K562 treated with DMSO at 1 percent for 4 hours (cell line): ENCODE data around the gene GPR62. TPM values are rescaled to one million over a fixed set of nuclear protein-coding genes. Genes with fewer than 3 reads are reported as not detected.

Experiments
- total RNA-seq: library from RNA; unstranded; fragments of 300-600 nt; gene quantifications from 2 replicates; pipeline ENCODE4 v1.2.3, GENCODE V29; 2022; ENCODE audit not compliant: insufficient read depth

GPR62 gene, protein sequence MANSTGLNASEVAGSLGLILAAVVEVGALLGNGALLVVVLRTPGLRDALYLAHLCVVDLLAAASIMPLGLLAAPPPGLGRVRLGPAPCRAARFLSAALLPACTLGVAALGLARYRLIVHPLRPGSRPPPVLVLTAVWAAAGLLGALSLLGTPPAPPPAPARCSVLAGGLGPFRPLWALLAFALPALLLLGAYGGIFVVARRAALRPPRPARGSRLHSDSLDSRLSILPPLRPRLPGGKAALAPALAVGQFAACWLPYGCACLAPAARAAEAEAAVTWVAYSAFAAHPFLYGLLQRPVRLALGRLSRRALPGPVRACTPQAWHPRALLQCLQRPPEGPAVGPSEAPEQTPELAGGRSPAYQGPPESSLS
- total RNA-seq: 0.38 TPM in 1 of 2 replicates, not detected in the other

DNA sequence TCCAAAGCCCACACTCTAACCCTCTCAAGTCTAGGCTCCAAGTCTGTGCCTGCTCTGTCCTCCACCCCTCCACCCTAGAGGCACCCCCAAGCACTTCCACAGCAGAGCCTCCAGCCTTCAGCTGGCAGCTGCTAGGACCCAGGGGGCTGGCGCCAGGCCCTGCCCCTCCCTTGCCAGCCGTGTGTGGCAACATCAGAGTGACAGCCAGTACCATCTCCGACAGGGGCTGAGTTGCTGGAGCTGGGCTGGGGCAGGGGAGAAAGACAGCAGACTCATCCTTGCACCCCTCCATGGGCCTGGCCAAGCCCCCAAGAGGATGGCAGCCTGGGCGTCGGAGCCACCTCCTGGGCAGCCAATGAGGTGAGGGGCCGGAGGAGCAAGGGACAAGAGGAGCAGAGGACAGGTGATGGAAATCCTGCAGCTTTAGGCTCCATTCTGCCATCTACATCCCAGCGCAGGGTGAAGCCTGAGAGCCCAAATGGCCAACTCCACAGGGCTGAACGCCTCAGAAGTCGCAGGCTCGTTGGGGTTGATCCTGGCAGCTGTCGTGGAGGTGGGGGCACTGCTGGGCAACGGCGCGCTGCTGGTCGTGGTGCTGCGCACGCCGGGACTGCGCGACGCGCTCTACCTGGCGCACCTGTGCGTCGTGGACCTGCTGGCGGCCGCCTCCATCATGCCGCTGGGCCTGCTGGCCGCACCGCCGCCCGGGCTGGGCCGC lies at the start of gene GPR62:
GPR62 (plus strand) TSS at position 207 of the 718 bp plus-strand sequence; CDS start at position 479, 272 bp downstream.

DNA sequence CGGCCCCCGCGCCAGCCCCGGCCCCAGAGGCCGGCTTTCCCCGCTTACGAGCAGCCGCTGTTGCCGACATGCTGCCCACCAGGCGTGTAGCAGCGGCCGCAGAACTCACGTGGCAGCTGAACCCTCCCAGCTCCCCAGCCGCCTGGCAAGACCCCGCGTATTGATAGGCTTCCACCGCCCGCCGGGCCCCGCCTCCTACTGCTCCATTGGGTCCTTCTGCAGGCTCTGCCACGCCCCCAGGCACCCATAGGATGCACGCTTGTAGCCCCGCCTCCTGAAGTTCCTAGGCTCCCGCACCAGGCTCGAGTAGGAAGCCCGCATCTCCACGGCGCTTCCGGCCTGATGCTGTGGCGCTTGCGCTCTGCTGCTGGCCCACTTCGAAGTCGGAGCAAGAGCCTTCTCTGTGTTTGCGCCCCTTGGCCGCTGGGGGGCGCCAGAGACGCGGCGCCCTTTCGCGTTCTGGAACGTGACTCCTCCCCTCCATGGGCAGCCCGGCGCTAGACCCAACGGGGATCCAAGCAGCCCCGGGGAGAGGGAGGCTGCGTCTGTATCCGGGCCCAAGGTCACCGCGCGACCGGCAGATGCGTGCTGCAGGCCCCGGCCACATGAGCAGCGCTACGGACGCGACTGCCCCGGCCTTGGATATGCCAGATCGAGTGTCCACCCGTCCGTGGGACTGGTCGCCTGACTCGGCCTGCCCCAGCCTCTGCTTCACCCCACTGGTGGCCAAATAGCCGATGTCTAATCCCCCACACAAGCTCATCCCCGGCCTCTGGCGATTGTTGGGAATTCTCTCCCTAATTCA lies 13.2 kb upstream of the GPR62 start, which contains the start of the genes PARP3 and RRP9:
PARP3 (plus strand) TSS at position 566 of the 805 bp plus-strand sequence. CDS start 993 bp downstream, outside the sequence.
RRP9 (minus strand) TSS at position 107 of the 805 bp plus-strand sequence; CDS start at position 70, 37 bp downstream.

DNA sequence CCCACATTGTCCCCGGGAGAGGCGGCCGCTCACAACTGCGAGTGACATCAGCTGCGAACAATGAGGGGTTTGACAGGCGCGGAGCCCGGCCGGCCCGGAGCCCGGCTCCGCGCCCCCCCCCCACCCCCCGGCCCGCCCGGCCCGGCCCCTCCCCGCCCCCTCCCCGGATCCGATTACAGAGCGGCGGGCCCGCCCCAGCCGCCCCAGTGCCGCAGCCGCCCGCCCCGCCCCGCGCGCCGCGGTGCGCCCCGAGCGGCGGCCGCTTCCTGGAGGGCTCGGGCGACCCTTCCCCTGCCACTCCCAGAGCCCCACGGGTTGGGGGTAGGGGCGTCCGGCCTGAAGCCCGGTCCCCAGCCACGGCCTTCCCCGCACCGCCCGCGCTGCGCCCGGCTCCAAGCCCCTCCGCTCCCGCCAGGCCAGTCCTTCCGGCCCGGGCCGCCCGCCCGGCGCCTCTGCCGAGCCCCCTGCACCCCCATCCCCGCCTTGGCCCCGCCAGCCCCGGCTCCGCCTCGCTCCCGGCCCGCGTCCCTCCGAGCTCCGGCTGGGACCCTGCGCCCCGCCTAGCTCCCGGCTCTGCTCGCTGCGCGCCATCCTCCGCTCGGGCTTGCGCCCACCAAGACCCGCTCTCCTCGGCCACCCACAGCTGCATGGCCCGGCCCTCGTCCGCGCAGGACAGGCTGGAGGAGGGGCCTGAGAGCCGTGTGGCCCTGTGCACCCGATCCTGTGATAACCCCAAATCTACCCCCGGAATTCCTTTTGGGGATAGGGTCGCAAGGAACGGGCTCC lies 12.4 kb downstream of the GPR62 start, which contains the start of gene PCBP4:
PCBP4 (minus strand) TSS at position 71 of the 786 bp plus-strand sequence. CDS start 6,214 bp downstream, outside the sequence.

DNA sequence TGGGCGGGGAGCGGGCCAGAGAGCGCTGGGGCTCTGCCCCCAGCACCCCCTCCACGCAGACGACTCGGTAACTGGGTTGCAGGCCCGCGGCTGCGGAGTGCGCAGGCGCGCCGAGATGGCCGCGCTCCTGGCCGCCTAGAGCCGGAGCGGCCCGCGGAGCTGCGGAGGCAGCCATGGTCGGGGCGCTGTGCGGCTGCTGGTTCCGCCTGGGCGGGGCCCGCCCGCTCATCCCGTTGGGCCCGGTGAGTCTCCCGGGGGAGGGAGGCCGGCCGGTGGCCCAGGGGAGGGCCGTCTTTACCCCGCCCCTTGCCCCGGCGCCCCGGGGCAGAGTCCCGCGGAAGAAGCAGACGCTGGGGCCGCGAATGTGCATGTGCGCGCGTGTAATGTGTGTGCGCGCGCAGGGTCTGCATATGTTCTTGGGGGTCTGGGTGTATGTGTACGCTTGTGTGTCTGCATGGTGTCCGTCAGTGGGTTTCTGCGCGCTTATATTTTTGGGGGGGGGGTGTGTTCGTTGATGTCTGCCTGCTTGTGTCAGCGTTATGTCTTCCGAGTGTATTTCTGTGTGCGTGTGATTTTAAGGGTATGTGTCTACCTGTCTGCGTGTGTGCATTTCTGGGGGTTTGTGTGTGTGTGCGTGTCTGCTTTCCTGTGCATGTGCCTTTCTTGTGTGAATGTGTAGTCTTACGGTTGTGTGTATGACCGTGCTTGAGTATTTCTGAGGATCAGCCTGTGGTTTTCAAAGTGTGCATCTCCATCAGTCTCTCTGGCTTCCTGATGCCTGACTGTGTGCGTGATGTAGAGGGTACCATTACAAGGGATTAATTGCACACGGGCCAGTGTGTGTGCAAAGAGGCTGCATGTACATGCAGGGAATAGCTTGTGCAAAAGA lies 20.0 kb downstream of the GPR62 start, which contains the start of gene ABHD14A:
ABHD14A (plus strand) TSS at position 102 of the 889 bp plus-strand sequence; CDS start at position 174, 72 bp downstream.

DNA sequence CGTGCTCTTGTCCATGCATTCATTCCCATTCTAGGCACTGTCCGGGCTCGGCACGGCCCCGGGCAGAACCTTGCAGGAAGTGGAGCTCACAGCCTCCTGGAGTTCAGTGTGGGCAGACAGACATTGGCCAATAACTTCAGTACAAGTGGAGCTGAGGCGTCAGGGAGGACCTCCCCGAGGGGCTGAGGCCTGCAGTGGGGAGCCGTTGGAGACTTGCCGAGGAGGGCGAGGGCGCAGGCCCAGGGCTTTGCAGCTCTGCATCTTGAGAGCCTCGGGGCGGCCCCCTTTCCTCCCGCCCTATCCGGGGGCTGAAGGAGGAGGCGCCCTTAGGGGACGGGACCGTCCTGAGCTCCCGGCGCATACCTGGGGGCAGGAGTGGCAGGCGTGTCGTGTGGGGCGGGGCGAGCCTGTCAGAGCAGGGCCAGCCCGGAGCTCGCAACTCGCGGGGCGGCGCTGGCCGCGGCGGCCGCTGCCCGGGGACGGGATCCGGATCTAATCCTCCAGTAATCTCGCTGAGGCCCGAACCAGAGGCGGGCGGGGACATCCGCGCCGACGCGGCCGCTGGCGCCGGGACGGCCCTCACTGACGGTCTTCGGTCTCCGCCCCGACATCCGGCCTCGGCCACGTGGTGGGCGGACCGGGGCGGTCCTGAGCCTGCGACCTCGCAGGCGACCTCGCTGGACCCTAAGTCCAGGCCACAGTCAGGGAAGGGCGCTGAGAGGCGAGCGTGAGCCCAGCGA lies 27.8 kb downstream of the GPR62 start, which contains the start of gene ACY1:
ACY1 (plus strand) TSS at position 698 of the 740 bp plus-strand sequence. CDS start 530 bp downstream, outside the sequence.

DNA sequence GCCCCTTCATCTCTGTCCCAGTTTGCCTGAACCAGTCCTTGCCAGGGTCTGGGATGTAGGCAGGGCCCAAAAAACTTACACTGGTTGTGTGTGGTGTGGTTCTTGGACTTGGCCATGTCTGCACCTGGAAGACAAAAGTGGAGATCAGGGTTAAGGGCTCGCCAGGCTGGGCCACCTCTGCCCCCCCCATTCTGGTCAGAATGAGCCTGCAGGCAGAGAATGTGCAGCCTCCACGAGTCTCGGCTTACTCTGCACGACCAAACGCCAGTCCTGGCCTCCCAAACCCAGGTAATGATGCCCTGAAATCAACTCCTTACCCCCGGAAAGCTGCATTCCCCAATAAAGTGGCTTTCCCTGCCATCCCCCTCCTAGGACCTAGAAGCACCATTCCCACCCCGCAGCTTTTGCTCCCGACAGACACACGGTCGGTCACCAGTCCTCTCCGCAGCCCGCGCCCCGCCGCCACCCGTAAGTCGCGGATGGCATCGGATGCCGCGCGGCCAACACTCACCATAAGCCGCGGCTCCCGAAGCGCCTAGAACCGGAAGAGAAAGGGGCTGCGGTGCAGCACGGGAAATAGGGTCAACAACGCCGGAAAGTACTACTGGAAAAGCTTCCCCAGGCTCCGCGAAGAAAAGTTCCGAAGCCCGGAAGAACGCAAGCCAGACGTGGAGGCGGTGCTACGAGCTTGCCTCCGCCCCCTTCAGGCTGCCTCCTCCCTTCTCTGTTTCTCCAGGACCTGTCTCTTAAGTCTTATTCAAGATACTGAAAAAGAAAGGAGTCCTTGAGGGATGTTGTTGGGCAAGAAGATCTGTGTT lies 40.4 kb downstream of the GPR62 start, which contains the start of gene RPL29:
RPL29 (minus strand) TSS at position 550 of the 818 bp plus-strand sequence; CDS start at position 116, 434 bp downstream.

Other genes with a start within 250 kb of the GPR62 start
- gene GRM2, start 248.3 kb upstream of the GPR62 start, total RNA-seq: not detected in 2 replicates
- not detected in 2 replicates for gene IQCF6, start 176.1 kb upstream of the GPR62 start, total RNA-seq
- gene IQCF2, start 93.8 kb upstream of the GPR62 start, total RNA-seq: not detected in 2 replicates
- not detected in 2 replicates for gene IQCF5, start 79.8 kb upstream of the GPR62 start, total RNA-seq
- not detected in 2 replicates for gene IQCF1, start 52.0 kb upstream of the GPR62 start, total RNA-seq
- gene RRP9, start 13.5 kb upstream of the GPR62 start, total RNA-seq: 19.2 and 27.0 TPM in 2 replicates
- 4.2 and 5.1 TPM in 2 replicates for gene PARP3, start 13.0 kb upstream of the GPR62 start, total RNA-seq
- gene PCBP4, start 12.1 kb downstream of the GPR62 start, total RNA-seq: 13.6 and 14.1 TPM in 2 replicates
- gene ABHD14B, start 18.7 kb downstream of the GPR62 start, total RNA-seq: 60.7 and 81.3 TPM in 2 replicates
- 15.3 and 17.4 TPM in 2 replicates for gene ABHD14A, start 19.7 kb downstream of the GPR62 start, total RNA-seq
- 57.4 and 103 TPM in 2 replicates for gene ACY1, start 28.2 kb downstream of the GPR62 start, total RNA-seq
- 2,779 and 2,851 TPM in 2 replicates for gene RPL29, start 40.5 kb downstream of the GPR62 start, total RNA-seq
- gene DUSP7, start 101.2 kb downstream of the GPR62 start, total RNA-seq: 6.8 and 9.7 TPM in 2 replicates
- gene POC1A, start 199.0 kb downstream of the GPR62 start, total RNA-seq: 19.6 and 22.7 TPM in 2 replicates
- gene ALAS1, start 242.8 kb downstream of the GPR62 start, total RNA-seq: 33.8 and 49.6 TPM in 2 replicates